BLaER1 treated with 17β-estradiol and CSF1 and Interleukin-3, amounts not matched to agents 10 nM and 100 nM (cell line): ENCODE data around the gene CYB5B.

ENCODE experiments used
- H3K27ac ChIP-seq, 11 experiments: shearing (Covaris generic); formaldehyde crosslinking; 2 replicates each; pipeline ENCODE4 v1.8.1; 2022
- H3K27me3 ChIP-seq, 11 experiments: shearing (Covaris generic); formaldehyde crosslinking; 2 replicates each; pipeline ENCODE4 v1.8.1; 2022
- H3K36me3 ChIP-seq, 11 experiments: shearing (Covaris generic); formaldehyde crosslinking; 2 replicates each; pipeline ENCODE4 v1.8.1; 2022
- H3K4me1 ChIP-seq, 10 experiments: shearing (Covaris generic); formaldehyde crosslinking; 2 replicates each; pipeline ENCODE4 v1.8.1; 2022
- H3K4me2 ChIP-seq, 11 experiments: shearing (Covaris generic); formaldehyde crosslinking; 2 replicates each; pipeline ENCODE4 v1.8.1; 2022
- H3K4me3 ChIP-seq, 10 experiments: shearing (Covaris generic); formaldehyde crosslinking; 2 replicates each; pipeline ENCODE4 v1.8.1; 2022
- H3K9ac ChIP-seq, 11 experiments: shearing (Covaris generic); formaldehyde crosslinking; 2 replicates each; pipeline ENCODE4 v1.8.1; 2022
- H3K9me3 ChIP-seq, 11 experiments: shearing (Covaris generic); formaldehyde crosslinking; replicated peaks in 1 of 11; 2 replicates each; pipeline ENCODE4 v1.8.1; 2022
- H4K20me1 ChIP-seq, 11 experiments: shearing (Covaris generic); formaldehyde crosslinking; 2 replicates each; pipeline ENCODE4 v1.8.1; 2022
- Cebpa-rat ChIP-seq, 11 experiments: shearing (Covaris generic); IDR thresholded peaks; 2 replicates each; pipeline ENCODE4 v1.8.1; 2022

The CYB5B gene

GRCh38 chr16:69448470-69449193 lies 24.2 kb downstream of the CYB5B start:
- TF ChIP-seq Cebpa-rat (IDR thresholded peaks at IDR 0.05), result no peak
- Histone ChIP-seq H3K36me3 (peaks cover 62 to 72% (median 69%) of the 10 kb centered on the region in 11 experiments), H3K27me3 (no peaks in the 10 kb centered on the region), H3K4me2 (no peak overlapping the region), H3K27ac (no peak overlapping the region), H3K9me3 (no peaks in the 10 kb centered on the region), H3K4me3 (no peak overlapping the region), H3K4me1 (peaks cover 12 to 20% (median 17%) of the 10 kb centered on the region in 10 experiments), H3K9ac (no peak overlapping the region), H4K20me1 (peaks cover 0 to 65% (median 12%) of the 10 kb centered on the region in 11 experiments; a peak in 12 of 22 replicates)

- no peak overlapping the region for H3K9ac ChIP-seq
- TF ChIP-seq Cebpa-rat (IDR thresholded peaks at IDR 0.05), result no peak
- no peaks in the 10 kb centered on the region for H3K27me3 ChIP-seq
- peaks cover 0 to 75% (median 4%) of the 10 kb centered on the region in 11 experiments; a peak in 8 of 22 replicates for H4K20me1 ChIP-seq
- H3K9me3 ChIP-seq, result no peaks in the 10 kb centered on the region
- no peak overlapping the region for H3K27ac ChIP-seq
- H3K4me2 ChIP-seq, result no peak overlapping the region
- H3K4me1 ChIP-seq, result no peaks in the 10 kb centered on the region
- H3K36me3 ChIP-seq, result peaks cover 77 to 94% (median 87%) of the 10 kb centered on the region in 11 experiments
- no peak overlapping the region for H3K4me3 ChIP-seq
Measured at GRCh38 chr16:69451166-69451565, 26.7 kb downstream of the CYB5B start.

GRCh38 chr16:69453936-69454335 lies 29.5 kb downstream of the CYB5B start:
- no peaks in the 10 kb centered on the region for H3K9me3 ChIP-seq
- H3K9ac ChIP-seq, result no peak overlapping the region
- H3K27ac ChIP-seq, result no peak overlapping the region

DNA sequence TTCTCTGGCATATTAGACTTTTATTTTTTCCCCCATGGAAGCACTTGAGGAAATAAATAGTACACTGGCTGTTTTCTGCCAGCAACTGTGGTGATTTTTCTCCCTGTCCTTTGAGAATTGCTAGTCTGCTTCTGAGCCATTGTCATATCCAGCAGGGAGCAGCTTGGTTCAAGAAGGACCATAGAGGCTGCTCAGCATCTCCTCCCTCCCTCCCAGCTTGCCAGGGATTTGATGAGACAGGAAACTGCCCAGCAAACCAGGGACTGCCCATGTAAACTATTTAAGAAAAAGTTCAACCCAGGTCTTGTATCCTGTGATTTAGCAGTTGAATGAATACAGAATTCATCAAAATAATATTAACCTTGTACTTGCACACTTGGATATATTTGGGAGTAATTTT lies 39.5 kb downstream of the CYB5B start:
- H3K9ac ChIP-seq, result no peak overlapping the region
- peaks cover 46 to 71% (median 51%) of the 10 kb centered on the region in 11 experiments for H3K36me3 ChIP-seq
- no peaks in the 10 kb centered on the region for H3K9me3 ChIP-seq
- no peak overlapping the region for H3K4me3 ChIP-seq
- peak overlapping the region in 9 of 11 experiments; percentile 9 to 81 (median 61); a peak in 12 of 22 replicates for H3K4me2 ChIP-seq
- peaks cover 0 to 98% (median 20%) of the 10 kb centered on the region in 11 experiments; a peak in 13 of 22 replicates for H4K20me1 ChIP-seq
- no peak overlapping the region for H3K27ac ChIP-seq
- peaks cover 33 to 55% (median 43%) of the 10 kb centered on the region in 10 experiments for H3K4me1 ChIP-seq
- H3K27me3 ChIP-seq, result peaks cover 0 to 55% (median 0%) of the 10 kb centered on the region in 11 experiments; a peak in 8 of 22 replicates
- no peak for TF ChIP-seq Cebpa-rat (IDR thresholded peaks at IDR 0.05)

More at GRCh38 chr16:69453936-69454335, 29.5 kb downstream of the CYB5B start:
- Histone ChIP-seq H3K4me3 (no peak overlapping the region), H3K4me1 (no peaks in the 10 kb centered on the region), H3K36me3 (peaks cover 65 to 93% (median 82%) of the 10 kb centered on the region in 11 experiments), H4K20me1 (peaks cover 0 to 76% (median 0%) of the 10 kb centered on the region in 11 experiments; a peak in 7 of 22 replicates), H3K27me3 (no peaks in the 10 kb centered on the region), H3K4me2 (no peak overlapping the region)
- TF ChIP-seq Cebpa-rat (IDR thresholded peaks at IDR 0.05), result no peak

- H3K27ac ChIP-seq, result peak overlapping the region in 1 of 11 experiments; percentile 17; a peak in 1 of 22 replicates
- H3K4me3 ChIP-seq, result no peak overlapping the region
- H3K4me1 ChIP-seq, result peaks cover 46 to 68% (median 56%) of the 10 kb centered on the region in 10 experiments
- H4K20me1 ChIP-seq, result peaks cover 0 to 99% (median 28%) of the 10 kb centered on the region in 11 experiments; a peak in 16 of 22 replicates
- H3K36me3 ChIP-seq, result peaks cover 32 to 57% (median 38%) of the 10 kb centered on the region in 11 experiments
- H3K9ac ChIP-seq, result peak overlapping the region in 3 of 11 experiments; percentile 2 to 34 (median 27); a peak in 1 of 22 replicates
- 0 out of 22 replicates have a peak, but pooled peaks cover 0 to 3% (median 0%) of the 10 kb centered on the region in 11 experiments for H3K9me3 ChIP-seq
- peaks cover 0 to 61% (median 0%) of the 10 kb centered on the region in 11 experiments; a peak in 8 of 22 replicates for H3K27me3 ChIP-seq
- H3K4me2 ChIP-seq, result peak overlapping the region; percentile 36 to 81 (median 65)
- no peak for TF ChIP-seq Cebpa-rat (IDR thresholded peaks at IDR 0.05)
Measured at GRCh38 chr16:69465083-69465721, 40.8 kb downstream of the CYB5B start.

GRCh38 chr16:69465881-69466280 lies 41.5 kb downstream of the CYB5B start:
- Histone ChIP-seq H3K9me3 (0 out of 22 replicates have a peak, but pooled peaks cover 0 to 4% (median 0%) of the 10 kb centered on the region in 11 experiments), H3K27me3 (peaks cover 0 to 67% (median 0%) of the 10 kb centered on the region in 11 experiments; a peak in 8 of 22 replicates), H4K20me1 (peaks cover 0 to 99% (median 29%) of the 10 kb centered on the region in 11 experiments; a peak in 16 of 22 replicates), H3K27ac (no peak overlapping the region), H3K4me2 (peak overlapping the region in 8 of 11 experiments; percentile 58 to 81 (median 68); a peak in 11 of 22 replicates), H3K4me3 (no peak overlapping the region), H3K36me3 (peaks cover 26 to 51% (median 33%) of the 10 kb centered on the region in 11 experiments), H3K4me1 (peaks cover 53 to 75% (median 63%) of the 10 kb centered on the region in 10 experiments), H3K9ac (no peak overlapping the region)
- no peak for TF ChIP-seq Cebpa-rat (IDR thresholded peaks at IDR 0.05)

DNA sequence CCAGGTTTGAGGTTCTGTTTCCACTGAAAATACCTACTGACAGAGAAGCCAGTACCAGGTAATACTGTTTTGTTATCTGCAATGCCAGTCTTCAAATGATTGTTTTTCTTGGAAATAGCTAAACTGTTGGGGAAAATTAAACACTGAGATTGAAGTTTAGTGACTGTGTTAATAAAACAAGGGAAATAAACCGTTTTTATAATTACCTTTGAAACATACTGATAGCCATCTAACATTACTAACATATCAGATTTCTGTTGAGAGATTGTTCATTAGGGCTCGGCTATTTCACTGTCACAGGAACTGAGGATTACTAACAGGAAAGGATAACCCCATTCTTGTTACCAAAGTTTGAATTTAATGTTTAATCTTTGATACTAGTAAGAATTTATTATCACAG lies 42.1 kb downstream of the CYB5B start:
- Histone ChIP-seq H3K4me1 (peaks cover 60 to 81% (median 70%) of the 10 kb centered on the region in 10 experiments), H3K9me3 (0 out of 22 replicates have a peak, but pooled peaks cover 0 to 4% (median 0%) of the 10 kb centered on the region in 11 experiments), H4K20me1 (peaks cover 0 to 98% (median 29%) of the 10 kb centered on the region in 11 experiments; a peak in 16 of 22 replicates), H3K27me3 (peaks cover 0 to 74% (median 0%) of the 10 kb centered on the region in 11 experiments; a peak in 8 of 22 replicates), H3K27ac (no peak overlapping the region), H3K36me3 (peaks cover 20 to 44% (median 28%) of the 10 kb centered on the region in 11 experiments), H3K9ac (no peak overlapping the region), H3K4me2 (no peak overlapping the region), H3K4me3 (no peak overlapping the region)
- no peak for TF ChIP-seq Cebpa-rat (IDR thresholded peaks at IDR 0.05)

- H3K27ac ChIP-seq, result no peak overlapping the region
- no peak for TF ChIP-seq Cebpa-rat (IDR thresholded peaks at IDR 0.05)
- H3K9ac ChIP-seq, result no peak overlapping the region
- H3K4me2 ChIP-seq, result peak overlapping the region in 4 of 11 experiments; percentile 1 to 80 (median 38); a peak in 2 of 22 replicates
- H3K4me3 ChIP-seq, result no peak overlapping the region
- peaks cover 60 to 84% (median 70%) of the 10 kb centered on the region in 10 experiments for H3K4me1 ChIP-seq
- H3K9me3 ChIP-seq, result 0 out of 22 replicates have a peak, but pooled peaks cover 0 to 4% (median 0%) of the 10 kb centered on the region in 11 experiments
- H4K20me1 ChIP-seq, result peaks cover 0 to 94% (median 29%) of the 10 kb centered on the region in 11 experiments; a peak in 16 of 22 replicates
- peaks cover 0 to 79% (median 0%) of the 10 kb centered on the region in 11 experiments; a peak in 8 of 22 replicates for H3K27me3 ChIP-seq
- H3K36me3 ChIP-seq, result peaks cover 18 to 39% (median 26%) of the 10 kb centered on the region in 11 experiments
Measured at GRCh38 chr16:69467080-69467479, 42.7 kb downstream of the CYB5B start.
